PC-3 (cell line): Measurements from ENCODE around the gene UBE2QL1.

Source experiments
- EZH2 ChIP-seq: fragments of 300-600 bp; sonication (generic); IDR thresholded peaks from one replicate; pipeline ENCODE4 v1.6.1; 2017; ENCODE audit warnings: antibody characterized with exemption, mild to moderate bottlenecking, low read length; ENCODE audit not compliant: unreplicated experiment
- TF ChIP-seq, protein P1 (sequence below): fragments of 300-600 bp; sonication (generic); conservative IDR thresholded peaks from 2 replicates; pipeline ENCODE4 v1.5.1; 2017; ENCODE audit warnings: antibody characterized with exemption, low read depth, mild to moderate bottlenecking, low read length

DNA sequence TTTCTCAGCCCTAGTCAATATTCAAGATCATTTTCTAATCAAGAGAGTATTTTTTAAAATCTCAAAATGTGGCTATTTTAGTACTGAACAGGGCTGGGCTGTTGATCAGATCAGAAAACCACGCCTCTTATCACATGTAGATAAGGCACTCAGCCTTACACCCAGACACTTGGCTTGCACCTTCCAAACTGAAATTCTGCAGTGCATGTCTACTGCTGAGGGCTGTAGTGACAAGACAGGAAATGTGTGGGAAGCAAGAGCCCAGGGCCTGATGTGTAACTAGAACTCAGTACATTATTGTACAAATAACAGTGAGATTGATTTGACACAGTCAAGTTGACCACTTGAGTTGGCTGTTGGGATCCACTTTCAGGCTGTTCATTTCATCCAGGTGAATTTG lies 48.6 kb downstream of the UBE2QL1 start:
- TF ChIP-seq, protein P1, sequence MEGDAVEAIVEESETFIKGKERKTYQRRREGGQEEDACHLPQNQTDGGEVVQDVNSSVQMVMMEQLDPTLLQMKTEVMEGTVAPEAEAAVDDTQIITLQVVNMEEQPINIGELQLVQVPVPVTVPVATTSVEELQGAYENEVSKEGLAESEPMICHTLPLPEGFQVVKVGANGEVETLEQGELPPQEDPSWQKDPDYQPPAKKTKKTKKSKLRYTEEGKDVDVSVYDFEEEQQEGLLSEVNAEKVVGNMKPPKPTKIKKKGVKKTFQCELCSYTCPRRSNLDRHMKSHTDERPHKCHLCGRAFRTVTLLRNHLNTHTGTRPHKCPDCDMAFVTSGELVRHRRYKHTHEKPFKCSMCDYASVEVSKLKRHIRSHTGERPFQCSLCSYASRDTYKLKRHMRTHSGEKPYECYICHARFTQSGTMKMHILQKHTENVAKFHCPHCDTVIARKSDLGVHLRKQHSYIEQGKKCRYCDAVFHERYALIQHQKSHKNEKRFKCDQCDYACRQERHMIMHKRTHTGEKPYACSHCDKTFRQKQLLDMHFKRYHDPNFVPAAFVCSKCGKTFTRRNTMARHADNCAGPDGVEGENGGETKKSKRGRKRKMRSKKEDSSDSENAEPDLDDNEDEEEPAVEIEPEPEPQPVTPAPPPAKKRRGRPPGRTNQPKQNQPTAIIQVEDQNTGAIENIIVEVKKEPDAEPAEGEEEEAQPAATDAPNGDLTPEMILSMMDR = no peak
- TF ChIP-seq EZH2 = no peak
